Ascending aorta (tissue), 2 donors: Measurements from ENCODE around the gene LCP1. TPM values are rescaled to one million over a fixed set of nuclear protein-coding genes. Genes with fewer than 3 reads are reported as not detected.
A peak's percentile ranks its signal among the peaks of the same experiment; 100 is the strongest.
"Not testable (repeated sequence)": the region's sequence is repeated elsewhere in the genome, so short reads cannot be mapped to it uniquely, and the experiment has no call there.

Source experiments
- DNase-seq, 2 donors: peaks; one replicate each; pipeline ENCODE4 v3.0.0-alpha.2; 2019; ENCODE audit warnings: low spot score in 2 of 2
- H3K27ac ChIP-seq, 2 donors: fragments of 200-600 bp; sonication (generic); one replicate each; pipeline ENCODE4 v1.5.1; 2016 to 2017; ENCODE audit warnings: mild to moderate bottlenecking in 1 of 2
- H3K27me3 ChIP-seq: fragments of 200-600 bp; sonication (generic); one replicate; pipeline ENCODE4 v1.5.1; 2017
- H3K36me3 ChIP-seq, 2 donors: fragments of 200-600 bp; sonication (generic); one replicate each; pipeline ENCODE4 v1.5.1; 2016
- H3K4me1 ChIP-seq, 2 donors: fragments of 200-600 bp; sonication (generic); one replicate each; pipeline ENCODE4 v1.5.1; 2016 to 2017; ENCODE audit warnings: mild to moderate bottlenecking in 1 of 2
- H3K4me3 ChIP-seq, 2 donors: fragments of 200-600 bp; sonication (generic); one replicate each; pipeline ENCODE4 v1.5.1; 2016 to 2017; ENCODE audit warnings: mild to moderate bottlenecking in 1 of 2
- H3K9me3 ChIP-seq, 2 donors: fragments of 200-600 bp; sonication (generic); one replicate each; pipeline ENCODE4 v1.5.1; 2016
- CTCF ChIP-seq, 3 experiments: fragments of 200-600 bp in 2 of 3; fragments of 450-650 bp in 1 of 3; sonication (generic) in 2 of 3; IDR thresholded peaks; one replicate each; pipeline ENCODE4 v1.5.1; 2016 to 2019; ENCODE audit warnings: antibody characterized with exemption in 3 of 3, mild to moderate bottlenecking in 1 of 3, moderate library complexity in 1 of 3
- intact Hi-C: fragments of 100-400 bp; cut with DNase I; formaldehyde crosslinking; loops from one replicate; pipeline ENCODE4 v1.15.1; 2023
- total RNA-seq: library from RNA; depleted of rRNA; stranded (reverse); fragments of >200 nt; gene quantifications from one replicate; pipeline ENCODE4 v1.1.0, GENCODE V29; 2016

Gene LCP1
- total RNA-seq, 1 donor from 2014 or later, result 78.0 TPM

- intact Hi-C loops, result loop anchor here (10.0 kb wide), 1 partner anchor 791 kb away; no protein-coding TSS in a partner anchor
- Histone ChIP-seq H3K27me3 (no peaks in the 10 kb centered on the region), H3K27ac (no peak overlapping the region), H3K4me1 (no peaks in the 10 kb centered on the region), H3K36me3 (no peaks in the 10 kb centered on the region), H3K4me3 (no peak overlapping the region), H3K9me3 (no peaks in the 10 kb centered on the region)
- no peak for DNase-seq
- TF ChIP-seq CTCF (IDR thresholded peaks at IDR 0.05), result no peak
These were observed 16.3 kb downstream of the LCP1 start for GRCh38 chr13:46165485-46166223.

- intact Hi-C loops, result loop anchor here (5.0 to 10.0 kb wide), 2 partner anchors 357 to 790 kb away; no protein-coding TSS in a partner anchor
- TF ChIP-seq CTCF (IDR thresholded peaks at IDR 0.05), result no peak
These were observed 17.3 kb downstream of the LCP1 start for GRCh38 chr13:46164661-46165060.

GRCh38 chr13:46162741-46163140, 19.2 kb downstream of the LCP1 start:
- H3K36me3 ChIP-seq, H3K9me3 ChIP-seq, H3K27me3 ChIP-seq, H3K4me1 ChIP-seq, H3K27ac ChIP-seq, DNase-seq, H3K4me3 ChIP-seq: not testable (repeated sequence)
- intact Hi-C loops, result loop anchor here (5.0 to 10.0 kb wide), 2 partner anchors 355 to 788 kb away; no protein-coding TSS in a partner anchor

More at GRCh38 chr13:46164661-46165060, 17.3 kb downstream of the LCP1 start:
- Histone ChIP-seq H3K4me1 (no peaks in the 10 kb centered on the region), H3K4me3 (no peak overlapping the region), H3K27ac (no peak overlapping the region), H3K36me3 (no peaks in the 10 kb centered on the region), H3K9me3 (no peaks in the 10 kb centered on the region), H3K27me3 (no peaks in the 10 kb centered on the region)
- DNase-seq, result no peak

GRCh38 chr13:46160471-46161066, 21.4 kb downstream of the LCP1 start:
- H3K4me1 ChIP-seq, result no peaks in the 10 kb centered on the region
- peak; percentile 41 to 74 (median 60) for TF ChIP-seq CTCF (IDR thresholded peaks at IDR 0.05)

GRCh38 chr13:46160065-46160464, 21.9 kb downstream of the LCP1 start:
- Histone ChIP-seq H3K27me3 (no peaks in the 10 kb centered on the region), H3K27ac (no peak overlapping the region), H3K36me3 (no peaks in the 10 kb centered on the region), H3K9me3 (no peaks in the 10 kb centered on the region), H3K4me1 (no peaks in the 10 kb centered on the region), H3K4me3 (no peak overlapping the region)
- DNase-seq, result no peak
- intact Hi-C loops, result loop anchor here (5.0 to 10.0 kb wide), 2 partner anchors 353 to 785 kb away; no protein-coding TSS in a partner anchor
- no peak for TF ChIP-seq CTCF (IDR thresholded peaks at IDR 0.05)

More at GRCh38 chr13:46160471-46161066, 21.4 kb downstream of the LCP1 start:
- Histone ChIP-seq H3K27me3 (no peaks in the 10 kb centered on the region), H3K9me3 (no peaks in the 10 kb centered on the region), H3K4me3 (no peak overlapping the region), H3K36me3 (no peaks in the 10 kb centered on the region), H3K27ac (no peak overlapping the region)
- no peak for DNase-seq
- intact Hi-C loops, result loop anchor here (5.0 to 10.0 kb wide), 2 partner anchors 353 to 786 kb away; no protein-coding TSS in a partner anchor

GRCh38 chr13:46158983-46159382, 23.0 kb downstream of the LCP1 start:
- Histone ChIP-seq H3K4me1 (no peaks in the 10 kb centered on the region), H3K27me3 (no peaks in the 10 kb centered on the region), H3K4me3 (no peak overlapping the region), H3K36me3 (no peaks in the 10 kb centered on the region), H3K27ac (no peak overlapping the region), H3K9me3 (no peaks in the 10 kb centered on the region)
- DNase-seq, result no peak
- TF ChIP-seq CTCF (IDR thresholded peaks at IDR 0.05), result no peak
- intact Hi-C loops, result loop anchor here (10.0 kb wide), 1 partner anchor 566 kb away; no protein-coding TSS in a partner anchor
